Stimulated activated naive CD8-positive, alpha-beta T cell treated with anti-CD3 and anti-CD28 coated beads, Interleukin-15, Interleukin-2, amounts not matched to agents 100 ng/mL and 50 ng/mL, for 24 hours (primary cell): ENCODE results near the gene HNRNPA0.

Experiments
- H3K27ac Mint-ChIP-seq: one replicate; pipeline ENCODE4 v1.8.0; 2021; ENCODE audit warnings: mild to moderate bottlenecking, mixed read lengths
- H3K27me3 Mint-ChIP-seq: one replicate; pipeline ENCODE4 v1.8.0; 2021; ENCODE audit warnings: mixed read lengths
- H3K36me3 Mint-ChIP-seq: one replicate; pipeline ENCODE4 v1.8.0; 2021; ENCODE audit warnings: low read depth, mixed read lengths
- H3K4me1 Mint-ChIP-seq: one replicate; pipeline ENCODE4 v1.8.0; 2021; ENCODE audit warnings: low read depth, mixed read lengths
- H3K4me3 Mint-ChIP-seq: one replicate; pipeline ENCODE4 v1.8.0; 2021; ENCODE audit warnings: mild to moderate bottlenecking, mixed read lengths
- H3K9me3 Mint-ChIP-seq: one replicate; pipeline ENCODE4 v1.8.0; 2021; ENCODE audit warnings: mixed read lengths

Gene HNRNPA0

DNA sequence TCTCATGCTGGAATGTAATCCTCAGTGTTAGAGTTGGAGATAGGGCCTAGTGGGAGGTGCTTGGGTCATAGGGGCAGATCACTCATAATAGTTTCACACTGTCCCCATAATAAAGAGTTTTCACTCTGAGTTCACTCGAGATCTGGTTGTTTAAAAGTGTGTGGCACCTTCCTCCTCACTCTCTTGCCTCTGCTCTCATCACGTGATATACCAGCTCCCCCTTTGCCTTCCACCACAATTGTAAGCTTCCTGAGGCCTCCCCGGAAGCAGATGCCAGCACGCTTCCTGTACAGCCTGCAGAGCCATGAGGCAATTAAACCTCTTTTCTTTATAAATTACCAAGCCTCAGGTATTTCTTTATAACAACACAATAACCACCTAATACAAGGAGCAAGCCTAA lies 14.4 kb downstream of the HNRNPA0 start:
- H3K4me3 Mint-ChIP-seq, result no peak overlapping the region
- H3K27ac Mint-ChIP-seq, result no peak overlapping the region
- H3K36me3 Mint-ChIP-seq, result peaks cover 13% of the 10 kb centered on the region
- no peaks in the 10 kb centered on the region for H3K9me3 Mint-ChIP-seq
- no peaks in the 10 kb centered on the region for H3K27me3 Mint-ChIP-seq
- H3K4me1 Mint-ChIP-seq, result peaks cover 24% of the 10 kb centered on the region

DNA sequence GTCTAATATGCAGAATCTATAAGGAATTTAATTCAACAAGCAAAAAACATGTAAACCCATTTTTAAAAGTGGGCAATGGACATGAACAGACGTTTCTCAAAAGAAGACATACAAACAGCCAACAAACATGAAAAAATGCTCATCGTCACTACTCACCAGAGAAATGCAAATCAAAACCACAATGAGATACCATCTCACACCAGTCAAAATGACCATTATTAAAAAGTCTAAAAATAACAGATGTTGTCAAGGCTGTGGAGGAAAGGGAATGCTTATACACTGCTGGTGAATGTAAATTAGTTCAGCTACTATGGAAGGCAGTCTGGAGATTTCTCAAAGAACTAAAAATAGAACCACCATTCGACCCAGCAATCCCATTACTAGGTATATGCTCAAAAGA lies 15.2 kb downstream of the HNRNPA0 start:
- Mint-ChIP-seq H3K27me3 (no peaks in the 10 kb centered on the region), H3K9me3 (no peaks in the 10 kb centered on the region), H3K27ac (peak overlapping the region; percentile 41), H3K4me1 (peaks cover 24% of the 10 kb centered on the region), H3K36me3 (peaks cover 13% of the 10 kb centered on the region), H3K4me3 (peak overlapping the region; percentile 3)

DNA sequence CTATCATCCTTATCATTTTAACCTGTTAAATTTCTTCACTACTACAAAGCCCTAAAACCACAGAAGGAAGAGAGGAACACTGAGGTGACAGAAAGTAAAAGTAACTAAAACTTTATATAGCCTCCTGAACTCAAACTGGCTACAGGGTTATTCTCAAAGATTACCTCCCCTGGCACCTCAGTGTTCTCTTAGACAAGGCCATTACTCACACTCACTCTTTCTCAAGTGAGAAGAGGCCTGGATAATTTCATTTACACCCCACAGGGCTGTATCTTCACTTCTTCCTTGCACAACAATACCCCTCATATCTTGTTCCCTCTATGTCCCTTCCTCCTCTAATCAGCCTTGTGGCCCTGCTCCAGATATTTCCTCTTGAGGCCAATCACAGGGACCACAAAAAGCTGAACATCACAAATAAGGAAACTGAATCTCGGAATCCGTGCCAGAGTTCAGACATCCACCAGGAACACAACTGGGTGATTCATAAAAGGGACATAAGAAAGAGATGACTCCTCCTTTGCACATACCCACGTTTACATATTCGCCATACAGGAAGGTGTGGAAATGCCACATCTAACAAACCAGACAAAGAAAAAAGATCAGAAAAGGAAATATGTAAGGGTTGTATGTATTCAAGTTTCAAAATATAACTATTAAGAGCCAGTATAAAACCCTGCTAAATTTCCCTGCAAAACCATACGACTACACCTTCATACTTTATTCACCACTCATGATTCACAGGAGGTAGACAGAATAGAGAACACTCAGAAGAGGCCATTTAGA lies 16.6 kb downstream of the HNRNPA0 start:
- no peaks in the 10 kb centered on the region for H3K9me3 Mint-ChIP-seq
- H3K27ac Mint-ChIP-seq, result no peak overlapping the region
- H3K4me3 Mint-ChIP-seq, result no peak overlapping the region
- H3K4me1 Mint-ChIP-seq, result peaks cover 21% of the 10 kb centered on the region
- no peaks in the 10 kb centered on the region for H3K27me3 Mint-ChIP-seq
- peaks cover 13% of the 10 kb centered on the region for H3K36me3 Mint-ChIP-seq

DNA sequence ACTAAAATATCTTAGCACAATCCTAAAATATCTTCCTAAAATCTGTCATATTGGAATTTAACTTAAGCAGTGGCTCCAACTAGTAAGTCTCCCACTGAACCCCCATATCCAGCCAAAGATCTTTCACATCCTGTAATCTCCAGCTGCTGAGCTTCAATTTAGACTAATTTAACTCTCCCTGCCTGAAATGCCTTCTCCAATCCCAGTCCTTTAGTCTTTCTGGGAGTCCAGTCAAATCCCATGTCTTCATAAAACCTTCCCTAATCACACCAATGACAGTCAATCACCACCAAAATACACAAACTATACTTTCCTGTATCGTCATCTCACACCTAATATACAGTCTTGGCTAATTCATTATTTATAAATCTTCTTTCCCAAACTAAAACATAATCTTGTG lies 17.7 kb downstream of the HNRNPA0 start:
- H3K4me3 Mint-ChIP-seq, result no peak overlapping the region
- no peaks in the 10 kb centered on the region for H3K27me3 Mint-ChIP-seq
- H3K9me3 Mint-ChIP-seq, result no peaks in the 10 kb centered on the region
- H3K27ac Mint-ChIP-seq, result no peak overlapping the region
- H3K4me1 Mint-ChIP-seq, result peaks cover 32% of the 10 kb centered on the region
- peaks cover 16% of the 10 kb centered on the region for H3K36me3 Mint-ChIP-seq

DNA sequence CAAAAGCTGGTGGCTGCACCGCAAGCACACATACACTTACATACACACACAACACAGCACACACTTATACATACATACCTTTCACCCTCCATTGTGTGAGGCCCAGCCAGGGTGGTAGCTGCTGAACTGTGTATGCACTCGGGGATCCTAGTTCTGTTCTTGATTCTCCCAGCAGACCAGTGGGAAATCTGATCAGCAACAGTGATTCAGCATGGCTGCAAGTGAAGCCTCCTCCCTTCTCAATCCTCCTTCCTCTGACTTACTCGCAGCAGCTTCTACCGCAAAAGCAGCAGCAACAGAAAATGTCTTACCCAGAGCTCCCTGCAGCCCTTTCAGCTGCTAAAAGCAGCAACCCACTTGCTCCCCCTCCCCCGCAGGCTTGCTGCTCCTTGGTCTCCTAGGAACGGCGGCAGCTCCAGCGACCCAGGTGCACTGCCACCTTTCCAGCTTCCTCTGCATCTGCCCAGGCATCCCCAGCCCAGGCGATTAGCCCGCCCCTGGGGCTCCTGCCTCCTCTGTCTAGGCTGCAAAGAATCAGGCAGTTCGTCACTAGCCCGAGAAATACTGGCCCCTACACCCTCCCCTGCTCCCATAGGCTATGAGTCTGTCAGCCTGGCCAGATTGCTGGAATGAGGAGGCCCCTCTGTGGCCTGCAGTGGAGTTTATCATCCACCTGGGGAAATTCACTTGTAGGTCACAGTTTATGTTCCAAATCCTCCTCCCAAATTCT lies 18.4 kb downstream of the HNRNPA0 start, which contains the start of gene KLHL3:
Gene KLHL3 (minus strand): TSS at position 535 of the 730 bp plus-strand sequence. CDS start 443 bp downstream, at position 92.
- no peak within 1 kb of the TSS for H3K4me3 Mint-ChIP-seq
- no peaks in the 10 kb centered on the region for H3K27me3 Mint-ChIP-seq
- peaks cover 39% of the 10 kb centered on the region for H3K4me1 Mint-ChIP-seq
- H3K36me3 Mint-ChIP-seq, result peaks cover 19% of the 10 kb centered on the region
- H3K9me3 Mint-ChIP-seq, result no peaks in the 10 kb centered on the region
- no peak within 1 kb of the TSS for H3K27ac Mint-ChIP-seq

DNA sequence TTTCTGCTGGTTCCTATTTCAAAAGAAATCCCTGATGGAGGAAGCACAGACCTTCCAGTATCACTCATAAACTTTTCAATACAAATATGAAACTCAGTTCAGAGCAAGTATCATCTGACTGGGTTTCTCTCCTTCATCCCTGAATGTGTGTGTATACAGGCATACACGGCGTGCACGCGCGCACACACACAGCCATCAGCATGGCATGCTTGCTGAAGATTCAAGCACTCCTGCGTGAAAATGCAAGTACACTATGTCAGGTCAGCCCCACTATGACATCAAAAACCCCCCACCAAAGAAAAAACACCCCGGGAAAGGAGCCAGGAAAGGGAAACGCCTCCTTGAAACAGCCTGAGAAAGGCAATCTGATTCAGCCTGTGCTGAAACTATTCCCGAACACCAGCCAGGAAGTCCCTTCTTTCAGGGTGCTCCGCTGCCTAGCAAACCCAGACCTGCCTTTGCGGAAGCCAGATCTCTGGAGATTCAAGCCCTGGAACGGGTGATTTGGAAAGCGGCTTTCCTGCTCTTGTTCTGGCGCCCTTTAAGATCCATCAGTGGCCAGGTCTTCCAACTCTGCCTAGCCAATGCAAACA lies 19.1 kb downstream of the HNRNPA0 start:
- Mint-ChIP-seq H3K4me3 (no peak overlapping the region), H3K4me1 (peaks cover 42% of the 10 kb centered on the region), H3K9me3 (no peaks in the 10 kb centered on the region), H3K36me3 (peaks cover 19% of the 10 kb centered on the region), H3K27me3 (no peaks in the 10 kb centered on the region), H3K27ac (no peak overlapping the region)

DNA sequence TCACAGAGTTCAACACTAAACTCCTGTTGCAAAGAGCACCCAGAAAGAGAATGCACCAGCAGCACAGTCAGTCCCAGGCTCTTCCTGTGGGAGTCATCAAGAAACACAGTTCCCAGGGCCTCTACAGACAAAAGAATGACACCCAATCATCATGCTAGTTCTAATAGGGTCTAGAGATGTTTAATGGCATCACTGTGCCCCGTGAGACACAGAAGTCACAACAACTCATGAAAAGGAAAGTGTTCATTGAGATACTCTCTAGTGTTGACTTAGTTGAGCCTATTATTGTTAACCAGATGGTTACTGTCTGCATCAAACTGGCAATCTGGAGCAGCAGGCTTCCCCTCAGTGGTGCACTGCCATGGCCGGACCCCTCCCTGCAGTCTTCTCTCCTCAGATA lies 19.8 kb downstream of the HNRNPA0 start:
- Mint-ChIP-seq H3K4me1 (peaks cover 35% of the 10 kb centered on the region), H3K27me3 (no peaks in the 10 kb centered on the region), H3K4me3 (no peak overlapping the region), H3K27ac (no peak overlapping the region), H3K9me3 (no peaks in the 10 kb centered on the region), H3K36me3 (peaks cover 19% of the 10 kb centered on the region)

DNA sequence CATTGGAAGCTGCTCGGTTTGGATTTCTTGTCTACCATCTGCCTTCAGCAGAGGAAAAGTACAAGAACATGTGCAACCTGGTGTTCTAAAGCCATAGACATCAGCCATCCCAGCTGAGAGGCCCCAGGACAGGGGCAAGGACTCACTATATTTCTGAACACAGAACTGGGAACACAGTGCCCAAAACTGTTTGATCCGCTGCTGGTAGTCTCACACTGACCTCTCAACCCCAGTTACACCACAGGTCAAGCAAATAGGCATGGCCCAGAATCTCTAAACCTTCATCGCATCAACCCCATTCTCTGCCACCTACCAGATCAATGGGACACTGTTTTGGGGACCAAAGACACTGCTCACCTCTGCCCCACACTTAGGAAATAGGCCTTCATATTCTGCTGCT lies 20.2 kb downstream of the HNRNPA0 start:
- H3K27ac Mint-ChIP-seq, result no peak overlapping the region
- H3K4me1 Mint-ChIP-seq, result peaks cover 31% of the 10 kb centered on the region
- H3K27me3 Mint-ChIP-seq, result no peaks in the 10 kb centered on the region
- H3K9me3 Mint-ChIP-seq, result no peaks in the 10 kb centered on the region
- no peak overlapping the region for H3K4me3 Mint-ChIP-seq
- peaks cover 17% of the 10 kb centered on the region for H3K36me3 Mint-ChIP-seq

DNA sequence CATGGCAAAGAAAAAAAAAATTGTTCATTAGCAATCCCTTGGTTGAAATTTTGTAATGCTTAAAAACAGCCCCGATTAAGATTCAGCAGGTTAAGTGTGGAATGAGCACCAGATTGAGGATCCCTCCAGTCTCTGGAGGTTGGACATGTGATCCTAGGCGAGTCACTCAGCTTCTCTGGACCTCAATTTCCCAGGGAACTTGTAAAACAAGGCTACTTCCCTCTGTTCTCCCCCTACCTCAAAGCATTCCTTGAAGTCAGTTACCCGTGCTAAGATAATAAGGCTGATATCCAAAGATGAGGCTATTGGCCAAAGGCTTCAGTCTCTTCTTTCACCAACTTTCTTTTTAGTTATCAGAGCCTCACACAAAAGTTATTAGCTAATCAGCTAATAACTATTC lies 21.2 kb downstream of the HNRNPA0 start:
- peaks cover 26% of the 10 kb centered on the region for H3K4me1 Mint-ChIP-seq
- H3K9me3 Mint-ChIP-seq, result no peaks in the 10 kb centered on the region
- no peak overlapping the region for H3K4me3 Mint-ChIP-seq
- H3K27me3 Mint-ChIP-seq, result no peaks in the 10 kb centered on the region
- H3K36me3 Mint-ChIP-seq, result peaks cover 10% of the 10 kb centered on the region
- H3K27ac Mint-ChIP-seq, result no peak overlapping the region

DNA sequence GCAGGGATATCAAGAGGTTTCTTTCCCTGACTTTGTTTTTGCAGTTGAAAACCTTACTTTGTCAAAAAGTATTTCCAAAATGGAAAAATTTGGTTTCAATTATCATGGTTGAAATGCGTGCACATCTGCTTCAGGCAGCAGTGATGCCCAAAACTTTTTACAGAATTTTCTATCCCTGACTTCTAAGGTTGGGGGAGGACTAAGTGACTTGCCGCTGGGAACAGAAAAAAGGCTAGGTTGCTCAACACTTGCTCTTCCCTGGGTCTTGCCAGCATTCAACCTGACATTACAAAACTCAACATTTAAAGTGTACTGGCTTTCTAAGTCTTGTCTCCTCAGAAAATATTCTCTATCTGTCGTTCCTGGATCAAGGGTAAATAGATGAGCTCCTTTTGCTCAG lies 23.0 kb downstream of the HNRNPA0 start:
- Mint-ChIP-seq H3K36me3 (peaks cover 6% of the 10 kb centered on the region), H3K27me3 (no peaks in the 10 kb centered on the region), H3K9me3 (no peaks in the 10 kb centered on the region), H3K4me3 (no peak overlapping the region), H3K4me1 (peaks cover 26% of the 10 kb centered on the region), H3K27ac (no peak overlapping the region)

DNA sequence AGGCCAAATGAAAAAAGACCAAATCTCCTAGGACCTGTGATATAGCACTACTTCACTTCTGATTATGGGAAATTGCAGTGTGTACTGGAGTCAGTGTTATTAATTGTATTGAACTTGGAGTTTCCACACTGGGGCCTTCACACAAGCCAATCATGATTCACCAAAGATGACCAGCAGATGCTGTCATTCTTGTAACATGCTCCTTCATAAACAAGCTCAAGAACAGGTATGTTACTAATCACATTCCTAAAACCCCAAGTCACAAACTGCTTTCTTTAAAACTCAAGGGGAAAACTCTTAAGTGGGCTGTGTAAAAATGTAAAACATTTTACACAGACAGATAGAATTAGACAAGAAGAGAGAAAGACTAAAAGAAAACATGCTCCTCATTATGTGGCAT lies 23.8 kb downstream of the HNRNPA0 start:
- Mint-ChIP-seq H3K4me3 (no peak overlapping the region), H3K9me3 (no peaks in the 10 kb centered on the region), H3K36me3 (peaks cover 6% of the 10 kb centered on the region), H3K27ac (no peak overlapping the region), H3K27me3 (no peaks in the 10 kb centered on the region), H3K4me1 (peaks cover 26% of the 10 kb centered on the region)

DNA sequence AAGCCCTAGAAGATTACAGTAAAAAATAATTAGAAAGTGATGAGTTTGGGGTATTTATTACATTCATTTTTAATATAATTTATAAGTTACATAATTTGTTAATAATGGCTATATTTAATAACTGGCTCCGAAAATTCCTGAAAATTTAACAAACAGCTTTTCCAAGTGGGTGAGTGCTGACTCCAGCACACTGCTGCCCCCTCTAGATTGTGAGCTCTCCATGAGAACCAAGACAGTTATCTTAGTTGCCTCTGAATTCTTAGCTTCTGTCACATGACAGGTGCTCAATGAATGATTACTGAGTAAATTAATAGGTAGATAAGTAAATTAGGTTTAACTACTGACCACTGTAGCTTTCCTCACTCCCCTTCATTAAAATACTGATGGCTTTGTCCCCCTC lies 26.1 kb downstream of the HNRNPA0 start:
- Mint-ChIP-seq H3K4me1 (peaks cover 26% of the 10 kb centered on the region), H3K9me3 (no peaks in the 10 kb centered on the region), H3K27ac (no peak overlapping the region), H3K4me3 (no peak overlapping the region), H3K27me3 (no peaks in the 10 kb centered on the region), H3K36me3 (peaks cover 6% of the 10 kb centered on the region)

DNA sequence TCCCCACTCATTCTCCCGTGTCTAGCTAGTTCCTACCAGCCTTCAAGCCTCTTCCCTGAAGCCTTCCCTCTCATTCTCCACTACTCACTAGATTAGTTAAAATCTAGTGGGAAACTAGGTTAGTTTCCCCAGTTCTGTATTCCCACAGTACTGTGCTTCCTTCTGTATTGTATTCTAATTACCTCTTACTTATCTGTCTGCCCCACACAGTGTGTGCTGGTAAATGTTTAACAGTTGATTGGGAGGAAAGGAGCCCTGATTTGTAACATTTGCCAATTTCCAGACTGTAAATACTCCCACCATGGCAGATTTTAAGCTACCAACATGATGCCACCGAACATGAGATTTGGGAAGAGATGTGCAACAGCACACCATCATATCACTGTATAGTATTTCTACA lies 26.5 kb downstream of the HNRNPA0 start:
- Mint-ChIP-seq H3K27ac (no peak overlapping the region), H3K4me3 (no peak overlapping the region), H3K4me1 (peaks cover 26% of the 10 kb centered on the region), H3K27me3 (no peaks in the 10 kb centered on the region), H3K9me3 (no peaks in the 10 kb centered on the region), H3K36me3 (peaks cover 6% of the 10 kb centered on the region)

DNA sequence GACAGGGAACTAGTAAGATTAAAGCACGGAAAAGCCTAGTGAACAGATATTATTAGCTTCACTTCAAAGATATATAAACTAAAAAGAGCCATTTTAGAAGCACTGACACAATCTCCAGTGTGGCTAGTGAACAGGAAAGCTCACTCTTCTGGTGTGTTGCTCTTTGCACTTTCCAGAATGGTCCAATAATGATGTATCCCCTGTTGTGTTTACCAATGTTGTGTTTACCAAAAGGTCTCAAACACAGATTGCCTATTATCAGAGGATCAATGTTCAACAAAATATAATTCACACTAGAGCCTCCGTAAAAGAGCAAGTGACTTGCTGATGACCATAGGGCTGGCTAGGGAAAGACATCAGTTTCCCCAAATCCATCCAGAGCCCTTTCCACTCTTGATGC lies 29.9 kb downstream of the HNRNPA0 start:
- Mint-ChIP-seq H3K4me3 (no peak overlapping the region), H3K27ac (no peak overlapping the region), H3K9me3 (no peaks in the 10 kb centered on the region), H3K36me3 (no peaks in the 10 kb centered on the region), H3K27me3 (no peaks in the 10 kb centered on the region), H3K4me1 (no peaks in the 10 kb centered on the region)

DNA sequence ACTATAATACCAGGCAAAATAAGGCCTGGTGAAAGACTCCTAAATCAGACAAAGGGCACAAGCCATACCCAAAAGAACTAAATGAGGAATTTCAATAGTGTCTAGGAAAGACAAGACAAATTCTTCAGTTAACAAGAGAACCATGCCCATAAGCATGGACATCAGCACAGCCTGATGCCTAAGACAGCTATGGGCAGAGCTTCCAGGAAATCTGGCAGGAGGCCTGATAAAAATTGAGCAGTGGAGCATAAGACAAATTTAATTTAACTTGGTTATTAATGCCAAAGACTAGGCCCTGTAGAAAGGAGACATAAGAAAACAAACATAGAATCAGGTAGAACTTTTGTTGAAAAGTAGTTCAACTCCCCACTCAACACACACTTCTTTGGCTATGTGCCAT lies 35.6 kb downstream of the HNRNPA0 start:
- no peaks in the 10 kb centered on the region for H3K9me3 Mint-ChIP-seq
- no peak overlapping the region for H3K4me3 Mint-ChIP-seq
- peaks cover 10% of the 10 kb centered on the region for H3K36me3 Mint-ChIP-seq
- no peaks in the 10 kb centered on the region for H3K27me3 Mint-ChIP-seq
- H3K4me1 Mint-ChIP-seq, result no peaks in the 10 kb centered on the region
- H3K27ac Mint-ChIP-seq, result no peak overlapping the region
